GM19035 (cell line): ENCODE measurements around the gene TEDDM1.

Source experiments
- ATAC-seq: cut with Tn5 transposase; IDR thresholded peaks from one replicate; pipeline ENCODE4 v1.9.1; 2021; ENCODE audit not compliant: unreplicated experiment

Gene TEDDM1

GRCh38 chr1:182407724-182408123 is 7.3 kb upstream of the TEDDM1 start:
- ATAC-seq, result no peak

DNA sequence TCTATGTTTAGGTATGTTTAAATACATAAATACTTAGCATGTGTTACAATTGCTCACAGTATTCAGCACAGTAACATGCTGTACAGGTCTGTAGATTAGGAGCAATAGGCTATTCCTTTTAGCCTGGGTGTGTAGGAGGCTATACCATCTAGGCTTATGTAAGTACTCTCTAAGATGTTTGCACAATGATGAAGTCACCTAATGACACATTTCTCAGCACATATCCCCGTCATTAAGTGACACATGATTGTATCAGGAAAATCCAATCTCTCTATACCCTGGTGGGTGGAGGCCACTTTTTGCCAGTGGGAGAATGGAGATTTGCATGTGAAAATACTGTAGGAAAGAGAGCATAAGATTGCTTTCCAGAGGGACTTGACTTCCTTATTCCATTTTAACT is 5.5 kb upstream of the TEDDM1 start:
- no peak for ATAC-seq

DNA sequence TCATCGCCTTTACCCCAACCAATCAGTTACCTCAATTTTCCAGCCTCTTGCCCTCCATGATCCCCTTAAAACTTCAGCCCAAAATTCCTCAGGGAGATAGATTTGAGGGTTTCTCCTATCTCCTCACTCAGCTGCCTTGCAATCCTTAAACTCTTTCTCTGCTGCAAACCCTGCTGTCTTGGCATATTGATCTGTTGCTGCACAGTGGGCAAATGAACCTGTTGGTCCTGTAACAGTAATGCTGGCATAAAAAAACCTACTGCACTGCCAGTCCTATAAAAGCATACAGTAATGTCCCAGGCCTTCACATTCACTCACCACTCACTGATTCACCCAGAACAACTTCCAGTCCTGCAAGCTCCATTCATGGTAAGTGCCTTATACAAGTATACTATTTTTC is 5.1 kb upstream of the TEDDM1 start:
- no peak for ATAC-seq

DNA sequence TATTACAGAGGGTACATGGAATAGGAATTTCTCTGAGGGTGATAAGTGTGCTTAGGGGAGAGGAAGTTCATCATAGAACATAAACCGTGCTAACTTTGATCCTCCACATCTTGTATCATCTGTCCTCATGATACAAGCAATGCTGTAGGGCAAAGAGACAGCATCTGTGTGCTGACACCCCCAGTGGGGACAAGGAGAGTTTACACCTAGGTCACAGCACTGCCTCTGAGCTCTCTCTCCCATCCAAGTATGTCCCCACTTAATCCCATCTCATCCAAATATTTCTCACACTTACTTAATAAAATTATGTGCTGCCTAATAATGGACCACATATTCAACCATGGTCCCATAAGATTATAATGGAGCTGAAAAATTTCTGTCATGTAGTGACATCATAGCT is 4.3 kb upstream of the TEDDM1 start:
- ATAC-seq, result no peak

- ATAC-seq, result no peak
Measured at GRCh38 chr1:182397653-182398393, 2.6 kb downstream of the TEDDM1 start.

DNA sequence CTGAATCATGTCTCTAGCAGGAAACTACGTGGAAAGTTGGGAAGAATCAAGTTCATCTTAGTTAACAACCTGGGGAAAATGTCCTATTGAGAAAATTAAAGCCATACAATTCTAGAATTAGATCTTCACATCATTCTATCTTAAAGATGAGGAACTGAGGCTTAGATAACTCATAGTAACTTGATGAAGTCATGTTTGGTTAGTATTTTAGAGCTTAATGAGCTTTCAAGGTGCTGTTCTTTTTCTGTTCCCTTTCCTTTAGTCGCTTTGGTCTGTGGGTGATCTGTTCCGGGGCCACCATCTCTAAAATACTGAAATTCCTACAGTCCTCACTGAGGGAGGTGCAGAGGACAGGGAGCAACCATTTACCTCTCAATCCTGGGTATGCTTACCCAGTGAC is 4.6 kb downstream of the TEDDM1 start:
- ATAC-seq, result no peak

GRCh38 chr1:182394055-182394775 is 6.3 kb downstream of the TEDDM1 start:
- no peak for ATAC-seq

DNA sequence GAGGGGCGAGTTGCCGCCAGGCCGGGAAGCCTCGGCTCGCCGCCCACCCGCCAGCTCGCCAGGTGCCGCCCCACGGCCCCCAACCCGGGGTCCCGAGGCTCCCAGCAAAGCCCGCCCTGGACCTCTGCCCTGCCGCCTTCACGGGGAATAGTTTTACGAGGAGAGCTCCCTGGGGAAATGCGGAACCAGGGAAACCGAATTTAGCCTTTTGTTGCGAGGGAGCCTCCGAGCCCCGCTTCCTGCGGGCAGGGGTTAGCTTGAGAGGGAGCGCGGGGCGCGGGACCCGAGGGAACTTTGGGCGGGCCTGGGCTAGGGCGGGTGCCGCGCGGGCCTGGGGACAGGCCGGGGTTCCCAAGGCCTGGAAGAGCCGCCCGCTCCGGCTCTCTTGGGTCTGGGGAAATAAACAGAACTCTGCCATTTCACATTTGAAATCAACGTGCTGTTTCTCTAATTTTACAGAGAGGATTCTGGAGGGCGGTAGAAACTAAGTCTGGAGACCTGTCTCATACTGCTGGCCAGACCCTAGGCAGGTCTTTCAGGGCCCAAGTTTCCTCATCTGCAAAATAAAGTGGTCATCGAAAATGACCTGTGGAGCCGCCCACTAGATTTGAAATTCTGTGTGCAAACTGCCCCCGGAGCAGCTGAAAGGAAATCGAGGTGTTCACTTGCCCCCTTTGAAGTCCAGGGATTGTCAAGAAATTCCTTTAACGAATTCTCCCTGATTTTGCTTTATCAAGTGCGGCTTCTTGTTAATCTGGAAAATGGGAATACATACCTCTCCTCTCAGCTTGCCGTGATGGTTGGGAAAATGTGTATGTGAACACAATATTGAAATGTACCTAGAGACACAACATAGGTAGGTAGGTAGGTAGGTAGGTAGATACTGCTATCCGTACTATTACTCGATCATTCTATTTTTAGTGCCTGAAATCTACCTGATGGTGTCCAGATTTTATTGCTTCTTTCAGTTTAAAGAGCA is 8.1 kb downstream of the TEDDM1 start:
- peak; percentile 13 for ATAC-seq

DNA sequence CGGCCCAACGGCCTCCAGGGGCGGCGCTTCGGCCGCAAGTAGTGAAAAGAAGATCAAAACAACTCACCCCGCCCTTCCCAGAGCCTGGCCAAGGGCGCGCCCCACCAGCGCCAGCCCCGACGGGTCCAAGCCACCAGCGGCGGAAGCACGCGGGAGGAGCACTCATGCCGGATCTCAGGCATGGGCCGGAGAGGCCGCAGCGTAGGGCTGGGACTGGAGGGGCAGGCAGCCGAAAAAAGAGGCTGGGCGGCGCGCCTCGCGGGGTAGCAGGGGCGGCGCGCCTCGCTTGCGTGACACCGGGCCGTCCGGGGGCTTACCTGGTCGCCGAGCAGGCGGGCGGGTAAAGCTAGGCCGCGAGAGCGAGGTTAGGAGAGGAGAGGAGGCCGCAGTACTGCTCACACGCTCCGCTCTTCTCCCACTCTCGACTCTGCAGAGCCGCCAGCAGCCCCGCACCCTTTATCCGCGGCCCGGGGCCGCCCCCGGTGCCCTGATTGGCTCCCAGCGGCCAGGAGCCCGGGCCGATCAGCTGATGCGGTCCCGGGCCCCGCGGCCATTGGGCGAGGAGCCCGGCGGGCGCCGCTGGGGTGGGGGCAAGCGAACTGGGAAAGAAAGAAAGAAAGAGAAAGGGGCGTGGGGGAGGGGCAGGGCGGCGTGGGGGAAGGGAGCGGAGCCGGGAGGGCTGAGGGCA is 9.0 kb downstream of the TEDDM1 start, which contains the start of gene GLUL:
TSS of gene GLUL (minus strand) at position 429 of the 688 bp plus-strand sequence. CDS start 3,053 bp downstream, outside the sequence.
- peak; percentile 78 for ATAC-seq

GRCh38 chr1:182391028-182391361 is 9.5 kb downstream of the TEDDM1 start:
- peak; percentile 4 for ATAC-seq

GRCh38 chr1:182389619-182390047 is 10.8 kb downstream of the TEDDM1 start:
- no peak for ATAC-seq

- ATAC-seq, result no peak
Measured at GRCh38 chr1:182388392-182389134, 11.9 kb downstream of the TEDDM1 start.

- ATAC-seq, result no peak
Measured at GRCh38 chr1:182387566-182387965, 12.9 kb downstream of the TEDDM1 start.

DNA sequence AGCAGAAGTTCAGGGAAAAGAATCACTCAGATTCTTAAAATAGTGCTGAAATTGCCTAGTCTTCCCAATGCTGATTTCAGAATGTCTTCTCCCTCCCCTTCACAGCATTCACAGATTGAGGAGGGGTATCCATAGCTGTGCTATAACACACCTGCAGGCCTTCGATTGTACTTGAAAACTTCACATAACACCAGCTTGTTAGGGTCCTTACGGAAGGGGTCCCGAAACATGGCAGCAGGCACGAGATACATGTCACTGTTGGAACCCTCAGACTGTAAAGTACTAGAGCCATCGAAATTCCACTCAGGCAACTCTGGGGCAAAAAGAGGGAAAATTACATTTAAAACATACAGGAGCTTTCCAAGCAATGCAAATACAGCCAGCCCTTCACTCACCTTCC is 13.5 kb downstream of the TEDDM1 start:
- no peak for ATAC-seq

GRCh38 chr1:182385885-182386853 is 14.3 kb downstream of the TEDDM1 start:
- no peak for ATAC-seq

DNA sequence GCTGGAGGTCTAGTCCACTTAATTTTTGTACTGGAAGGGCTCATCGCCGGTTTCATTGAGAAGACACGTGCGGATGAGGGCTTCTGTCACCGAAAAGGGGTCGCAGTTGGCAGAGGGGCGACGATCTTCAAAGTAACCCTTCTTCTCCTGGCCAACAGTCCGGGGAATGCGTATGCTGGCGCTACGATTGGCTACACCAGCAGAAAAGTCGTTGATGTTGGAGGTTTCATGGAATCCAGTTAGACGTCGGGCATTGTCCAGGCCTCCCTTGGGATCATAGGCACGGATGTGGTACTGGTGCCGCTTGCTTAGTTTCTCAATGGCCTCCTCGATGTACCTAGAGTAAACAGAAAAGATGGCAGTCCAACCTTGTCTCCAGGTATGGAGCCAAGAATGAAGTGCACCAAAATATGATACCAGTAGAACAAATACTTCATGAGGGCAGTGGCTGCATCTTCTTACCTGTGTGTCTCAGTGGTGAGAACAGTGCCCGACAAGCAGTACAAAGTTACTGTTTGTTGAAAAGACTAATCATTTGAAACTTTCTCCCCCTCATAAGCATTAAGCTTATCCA is 16.0 kb downstream of the TEDDM1 start:
- no peak for ATAC-seq

GRCh38 chr1:182383934-182384333 is 16.5 kb downstream of the TEDDM1 start:
- ATAC-seq, result no peak

DNA sequence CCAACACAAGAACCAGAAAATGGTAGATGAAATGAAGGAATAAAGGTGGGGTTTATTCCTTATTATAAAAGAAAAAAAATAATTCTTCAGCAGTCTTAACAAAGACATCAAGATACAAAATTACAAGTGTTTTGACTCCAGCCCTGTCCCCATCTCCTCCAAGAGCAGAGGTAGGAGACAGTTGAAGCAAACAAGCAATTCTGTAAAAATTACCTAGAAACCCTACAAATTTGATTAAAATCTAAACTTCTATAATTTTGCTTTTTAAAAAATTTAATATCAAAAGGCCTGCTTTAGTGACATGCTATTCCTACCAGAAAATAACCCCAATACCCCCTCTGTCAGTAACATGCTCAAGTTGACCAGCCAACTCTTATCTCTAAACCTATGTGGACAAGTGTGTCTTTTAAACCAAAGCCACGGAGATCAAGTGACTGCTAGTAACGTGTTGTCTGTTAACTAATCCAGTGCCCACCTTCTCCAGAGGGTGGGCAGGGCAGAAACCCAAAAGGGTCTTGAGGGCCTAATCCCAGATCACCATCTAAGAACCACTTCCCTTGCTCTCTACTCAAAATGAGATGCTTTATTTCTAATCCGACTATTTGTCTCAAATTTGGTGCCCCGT is 17.3 kb downstream of the TEDDM1 start:
- no peak for ATAC-seq
